GM19035 (cell line): Measurements from ENCODE around the gene ATAD3C.
"Not testable (repeated sequence)": the region's sequence is repeated elsewhere in the genome, so short reads cannot be mapped to it uniquely, and the experiment has no call there.

Experiments used
- ATAC-seq: cut with Tn5 transposase; IDR thresholded peaks from one replicate; pipeline ENCODE4 v1.9.1; 2021; ENCODE audit not compliant: unreplicated experiment

Gene ATAD3C

GRCh38 chr1:1494311-1494710, 44.8 kb downstream of the ATAD3C start:
- not testable (repeated sequence) for ATAC-seq

- ATAC-seq: not testable (repeated sequence)
Observed at GRCh38 chr1:1495461-1495975, 46.0 kb downstream of the ATAD3C start.

GRCh38 chr1:1504777-1505365, 55.4 kb downstream of the ATAD3C start:
- ATAC-seq: not testable (repeated sequence)

GRCh38 chr1:1505366-1505798, 55.9 kb downstream of the ATAD3C start:
- ATAC-seq: peak; percentile 65

GRCh38 chr1:1505801-1506200, 56.3 kb downstream of the ATAD3C start:
- ATAC-seq: not testable (repeated sequence)

- ATAC-seq: no peak
Observed at GRCh38 chr1:1507305-1507704, 57.8 kb downstream of the ATAD3C start.

GRCh38 chr1:1508775-1509464, 59.4 kb downstream of the ATAD3C start:
- not testable (repeated sequence) for ATAC-seq

- not testable (repeated sequence) for ATAC-seq
Observed at GRCh38 chr1:1509465-1509850, 60.0 kb downstream of the ATAD3C start.

GRCh38 chr1:1510912-1511532, 61.5 kb downstream of the ATAD3C start:
- no peak for ATAC-seq

- ATAC-seq: peak; percentile 88
Observed at GRCh38 chr1:1511533-1512285, 62.2 kb downstream of the ATAD3C start, which contains the start of gene ATAD3A. Gene ATAD3A (plus strand): TSS chr1:1512162. CDS start chr1:1512269, 107 bp downstream.

- ATAC-seq: peak; percentile 14
Observed at GRCh38 chr1:1512425-1512824, 62.9 kb downstream of the ATAD3C start.

- ATAC-seq: not testable (repeated sequence)
Observed at GRCh38 chr1:1513675-1514074, 64.2 kb downstream of the ATAD3C start.

GRCh38 chr1:1514376-1514775, 64.9 kb downstream of the ATAD3C start:
- ATAC-seq: not testable (repeated sequence)

- ATAC-seq: not testable (repeated sequence)
Observed at GRCh38 chr1:1516923-1517322, 67.4 kb downstream of the ATAD3C start.

- ATAC-seq: no peak
Observed at GRCh38 chr1:1517973-1518620, 68.6 kb downstream of the ATAD3C start.

GRCh38 chr1:1518621-1519007, 69.1 kb downstream of the ATAD3C start:
- ATAC-seq: not testable (repeated sequence)
